Esophagus squamous epithelium (tissue), 4 donors: Measurements from ENCODE around the gene CCL4.
"Not testable (repeated sequence)": the region's sequence is repeated elsewhere in the genome, so short reads cannot be mapped to it uniquely, and the experiment has no call there.

Experiments used
- CTCF ChIP-seq, 6 experiments: fragments of 450-650 bp in 4 of 6; fragments of 200-600 bp in 2 of 6; sonication (generic) in 2 of 6; IDR thresholded peaks; one replicate each; pipeline ENCODE4 v1.5.1; 2016 to 2019; ENCODE audit warnings: antibody characterized with exemption in 6 of 6, mild to moderate bottlenecking in 4 of 6, moderate library complexity in 4 of 6
- POLR2A ChIP-seq, 4 donors: fragments of 450-650 bp; IDR thresholded peaks; one replicate each; pipeline ENCODE4 v1.6.1; 2017; ENCODE audit warnings: antibody characterized with exemption in 4 of 4, mild to moderate bottlenecking in 4 of 4, moderate library complexity in 3 of 4

- TF ChIP-seq CTCF, POLR2A (IDR thresholded peaks at IDR 0.05): not testable (repeated sequence)
Measured at GRCh38 chr17:36083691-36084090, 19.9 kb upstream of the CCL4 start.
